ENCODE data around the gene UBE2E2.
A peak's percentile ranks its signal among the peaks of the same experiment; 100 is the strongest.
"Not testable (repeated sequence)": the region's sequence is repeated elsewhere in the genome, so short reads cannot be mapped to it uniquely, and the experiment has no call there.

The UBE2E2 gene

DNA sequence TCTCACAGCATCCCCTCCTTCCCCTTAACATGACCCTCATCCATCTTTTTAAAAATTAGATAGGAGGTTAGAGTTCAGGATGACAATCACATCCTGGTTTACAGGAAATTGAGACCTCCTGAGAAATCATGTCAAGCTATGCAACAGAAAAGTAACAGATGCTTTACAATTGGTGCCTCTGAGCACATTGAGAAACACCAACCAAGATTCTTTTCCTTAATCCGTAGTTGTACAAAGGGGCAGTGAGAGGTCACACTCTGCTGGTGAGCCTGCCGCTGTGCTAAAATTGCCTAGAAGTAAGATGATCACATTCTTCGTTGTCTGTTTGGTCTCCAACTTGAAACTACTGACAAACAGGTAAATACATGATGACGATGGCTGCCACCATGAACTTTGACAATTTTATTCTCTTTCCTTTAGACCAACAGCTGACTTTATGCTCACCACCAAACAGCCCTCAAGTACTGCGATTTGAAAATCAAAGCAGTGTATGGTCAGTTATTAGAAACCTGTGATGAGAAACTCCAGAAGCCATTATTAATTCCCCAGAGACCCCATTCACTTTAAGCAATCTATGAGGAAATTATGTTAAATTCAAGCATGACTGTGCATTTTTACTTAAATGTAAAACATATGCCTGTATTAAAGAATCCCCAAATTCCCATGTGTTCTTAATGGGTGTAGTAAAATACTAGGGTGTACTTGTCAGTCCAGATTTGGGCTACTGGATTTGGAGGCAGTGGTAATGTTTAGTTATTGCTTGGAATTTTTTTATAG, 392.0 kb downstream of the UBE2E2 start:
- no peak for DNase-seq
- intact Hi-C loops (cut with DNase I): no loop called here

DNA sequence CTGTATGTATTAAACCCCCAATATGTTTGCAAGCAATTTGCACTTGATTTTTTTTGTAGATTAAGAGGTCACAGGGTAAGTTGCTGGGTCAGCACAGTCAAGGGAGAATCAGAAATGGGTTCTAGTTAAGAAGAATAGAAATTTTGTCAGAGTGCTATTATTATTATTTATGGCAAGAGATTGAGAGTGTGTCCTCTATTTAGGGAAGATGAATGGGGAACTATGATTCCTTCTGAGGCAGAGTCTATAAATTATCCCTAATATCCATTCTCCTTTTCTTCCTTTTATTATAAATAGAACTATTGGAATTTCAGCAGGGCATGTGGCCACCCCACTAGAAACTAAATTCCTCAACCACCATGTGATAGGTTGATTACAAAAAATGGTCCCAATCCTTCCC, 392.7 kb downstream of the UBE2E2 start:
- intact Hi-C loops (cut with DNase I): no loop called here
- DNase-seq: no peak

DNA sequence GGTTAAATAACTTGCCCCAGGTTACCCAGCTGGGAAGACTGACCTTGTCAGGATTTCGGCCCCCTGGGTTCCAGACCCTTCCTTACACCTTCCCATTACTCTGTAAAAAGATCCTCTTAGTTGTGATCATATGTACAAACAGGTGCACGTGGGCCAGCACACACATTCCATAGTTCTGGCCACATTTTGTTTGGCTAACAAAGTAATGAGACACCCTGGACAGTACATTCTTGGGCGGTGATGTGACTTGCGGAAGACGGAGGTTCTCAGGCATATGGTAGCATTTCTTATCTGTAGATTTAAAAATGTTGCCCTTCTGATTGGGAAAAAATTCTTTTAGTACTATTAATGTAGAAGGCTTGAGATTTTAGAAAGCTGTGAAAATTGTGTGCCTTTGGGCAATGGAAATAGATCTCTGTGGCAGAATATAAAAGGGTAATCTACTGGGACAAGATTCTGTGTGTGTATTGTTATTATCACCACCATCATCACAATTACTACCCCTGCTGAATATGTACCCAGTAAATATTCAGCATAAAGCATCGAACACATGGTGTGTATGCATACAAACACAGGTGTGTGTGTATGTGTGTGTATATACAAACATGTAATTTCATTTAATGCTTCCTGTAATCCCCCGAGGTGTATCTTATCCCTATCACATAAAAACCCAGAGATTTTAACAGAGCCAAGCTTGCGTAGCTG, 397.2 kb downstream of the UBE2E2 start:
- intact Hi-C loops (cut with DNase I): no loop called here
- DNase-seq: no peak

DNA sequence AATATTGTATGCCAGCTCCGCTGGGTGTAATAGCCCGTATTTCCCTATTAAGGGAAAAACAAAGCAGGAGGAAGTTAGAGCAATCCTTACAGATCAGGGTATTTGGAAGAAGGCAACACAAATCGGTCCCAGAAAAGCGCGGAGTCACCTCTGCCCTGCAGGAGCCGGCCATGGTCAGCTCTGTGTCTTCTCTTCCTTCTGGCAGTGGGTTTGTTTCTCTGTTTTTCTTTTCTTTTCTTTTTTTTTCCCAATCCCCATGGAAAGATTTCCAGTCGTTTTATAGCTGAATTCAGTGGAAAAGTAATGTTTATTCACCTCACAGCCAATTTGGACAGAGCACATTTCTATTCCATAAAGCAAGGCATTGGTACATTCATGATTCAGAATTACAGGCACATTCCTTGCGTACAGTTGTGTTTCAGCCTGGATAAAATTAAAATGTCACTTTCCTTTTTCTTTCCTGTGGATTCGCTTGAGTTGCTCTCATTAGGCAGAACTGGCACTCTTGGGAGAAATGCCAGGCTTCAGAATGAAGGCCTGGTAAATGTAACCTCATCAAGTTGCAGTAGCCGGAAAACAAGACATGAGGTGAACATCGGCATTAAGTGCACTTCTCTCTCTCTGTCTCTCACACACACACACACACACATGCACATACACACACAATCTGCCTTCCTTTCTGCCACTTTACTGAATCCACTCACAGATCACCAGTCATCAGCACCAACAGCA, 398.1 kb downstream of the UBE2E2 start:
- no peak for DNase-seq
- intact Hi-C loops (cut with DNase I): no loop called here

DNA sequence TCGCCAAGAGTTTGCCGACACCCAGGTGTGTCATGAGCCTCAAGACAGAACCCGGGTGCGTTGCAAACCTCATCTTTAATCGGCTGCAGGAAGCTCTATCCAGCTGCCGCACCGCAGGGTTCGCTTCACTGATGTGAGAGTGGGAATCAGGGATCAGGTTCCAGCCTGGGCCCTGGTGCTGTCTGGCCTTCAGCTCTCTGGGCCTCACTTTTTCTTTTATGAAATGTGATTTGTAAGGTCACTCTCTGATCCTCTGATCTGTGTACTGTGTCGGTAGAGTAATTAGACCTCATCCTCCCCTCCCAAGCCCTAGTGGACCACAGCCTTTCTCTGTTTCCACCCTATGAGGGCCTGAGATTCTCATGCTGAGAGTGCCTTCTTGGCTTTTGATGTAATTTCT, 399.8 kb downstream of the UBE2E2 start:
- DNase-seq: peak in 1 of 10 donors; percentile 81
- intact Hi-C loops (cut with DNase I): no loop called here

DNA sequence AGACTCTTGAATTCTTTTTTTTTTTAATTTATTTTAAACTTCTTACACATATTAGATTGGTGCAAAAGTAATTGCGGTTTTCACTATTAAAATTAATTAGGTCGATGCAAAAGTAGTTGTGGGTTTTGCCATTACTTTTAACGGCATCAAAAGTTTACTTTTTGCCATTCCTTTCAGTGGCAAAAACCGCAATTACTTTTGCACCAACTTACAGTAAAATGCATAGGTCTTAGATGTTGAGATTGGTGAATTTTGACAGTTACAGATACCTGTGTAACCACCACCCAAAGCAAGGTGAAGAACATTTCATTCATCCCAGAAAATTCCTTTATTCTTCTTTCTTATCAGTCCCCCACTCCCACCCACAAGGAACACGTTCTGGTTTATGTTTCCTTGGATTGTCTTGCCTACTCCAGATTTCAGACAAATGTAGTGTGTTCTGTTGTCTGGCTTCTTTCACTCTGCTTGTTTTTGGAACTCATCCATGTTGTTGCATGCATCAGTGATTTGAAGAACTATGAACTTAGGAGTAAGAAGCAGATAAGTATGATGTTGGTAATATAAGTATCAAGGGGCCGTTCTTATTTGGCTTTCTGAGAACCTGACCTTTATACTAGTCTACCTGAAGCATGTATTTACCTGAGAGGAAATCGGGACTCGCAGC, 404.2 kb downstream of the UBE2E2 start:
- intact Hi-C loops (cut with DNase I): no loop called here

DNA sequence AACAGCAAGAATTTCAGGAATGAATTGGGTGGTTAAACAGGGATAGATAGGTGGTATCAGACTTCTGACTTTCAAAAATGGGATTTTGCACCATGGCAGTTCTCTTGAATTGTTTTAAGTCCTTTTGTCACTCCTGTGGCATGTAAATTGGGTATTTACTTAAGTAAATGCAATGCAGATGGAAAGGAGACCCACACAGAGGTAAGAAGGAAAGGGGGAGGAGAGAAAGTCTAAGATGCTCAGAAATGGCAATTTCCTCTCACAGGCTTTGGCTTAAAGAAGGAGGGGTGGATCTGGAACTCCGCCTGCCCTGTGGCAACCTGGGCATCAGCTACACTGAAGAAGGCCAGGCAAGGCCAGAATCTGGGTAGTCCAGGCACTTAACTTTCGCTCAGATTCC, 405.5 kb downstream of the UBE2E2 start:
- no peak for DNase-seq
- intact Hi-C loops (cut with DNase I): no loop called here

More for the DNA sequence above, 404.2 kb downstream of the UBE2E2 start:
- DNase-seq: no peak

DNA sequence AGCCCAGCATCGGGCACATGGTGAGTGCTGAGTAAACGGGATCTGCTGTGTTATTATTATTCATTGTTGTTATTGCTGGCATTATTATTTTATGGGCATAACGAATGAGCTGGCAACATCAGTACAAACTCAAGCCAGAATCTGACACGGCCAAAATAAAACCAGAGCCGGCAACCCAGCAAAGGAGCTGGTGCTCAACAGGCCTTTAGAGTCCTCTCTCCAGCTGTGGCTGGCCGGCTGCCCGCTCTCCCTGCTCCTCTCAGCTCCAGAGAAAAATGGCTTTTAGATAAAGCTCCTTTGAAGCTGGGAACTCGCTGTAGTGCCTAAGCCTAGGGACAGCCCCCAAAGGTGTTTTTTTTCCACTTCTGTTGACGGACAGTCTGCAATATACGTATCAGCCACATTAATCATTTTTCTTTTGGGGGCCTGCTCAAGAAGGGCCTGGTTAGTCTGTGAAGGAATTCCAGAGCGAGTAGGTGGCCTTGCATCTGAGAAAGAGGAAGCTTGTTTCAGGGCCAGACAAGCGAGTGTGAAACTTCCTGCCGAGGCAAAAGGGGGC, 408.7 kb downstream of the UBE2E2 start:
- DNase-seq: peak; percentile 60 to 97 (median 79)
- intact Hi-C loops (cut with DNase I): loop anchor here (10.0 kb wide), 1 partner anchor 193 kb away; the partner anchor contains the start of gene UBE2E1

DNA sequence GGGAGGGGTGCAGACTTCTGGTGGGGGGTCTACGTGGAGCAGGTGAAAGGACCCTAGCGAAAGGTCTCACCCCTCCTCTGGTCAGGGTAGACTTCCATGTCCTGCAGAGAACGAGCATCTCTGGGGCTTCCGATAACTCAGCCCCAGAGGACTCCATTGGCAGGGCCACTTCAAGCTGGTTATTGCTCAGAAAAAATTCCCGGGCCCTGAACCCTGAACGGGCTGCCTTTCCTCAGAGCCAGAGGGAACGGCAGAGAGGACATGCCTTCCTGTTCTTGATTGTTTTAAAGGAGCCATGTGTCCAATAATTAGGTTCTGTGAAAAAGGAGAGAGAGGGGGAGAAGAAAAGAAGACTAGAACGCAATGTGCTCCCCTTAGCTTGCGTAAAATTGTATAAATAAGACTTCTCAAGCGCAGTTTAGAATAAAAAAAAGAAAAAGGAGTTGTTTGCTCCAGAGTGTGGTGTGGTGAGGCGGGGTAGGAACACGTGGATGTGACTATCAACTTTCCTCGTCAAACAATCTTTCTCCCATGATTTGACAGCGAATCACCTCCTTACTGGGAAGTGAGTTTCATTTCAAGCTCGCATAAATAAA, 409.3 kb downstream of the UBE2E2 start:
- intact Hi-C loops (cut with DNase I): loop anchor here (10.0 kb wide), 1 partner anchor 192 kb away; the partner anchor contains the start of gene UBE2E1
- DNase-seq: peak in 2 of 10 donors; percentile 20 to 56

DNA sequence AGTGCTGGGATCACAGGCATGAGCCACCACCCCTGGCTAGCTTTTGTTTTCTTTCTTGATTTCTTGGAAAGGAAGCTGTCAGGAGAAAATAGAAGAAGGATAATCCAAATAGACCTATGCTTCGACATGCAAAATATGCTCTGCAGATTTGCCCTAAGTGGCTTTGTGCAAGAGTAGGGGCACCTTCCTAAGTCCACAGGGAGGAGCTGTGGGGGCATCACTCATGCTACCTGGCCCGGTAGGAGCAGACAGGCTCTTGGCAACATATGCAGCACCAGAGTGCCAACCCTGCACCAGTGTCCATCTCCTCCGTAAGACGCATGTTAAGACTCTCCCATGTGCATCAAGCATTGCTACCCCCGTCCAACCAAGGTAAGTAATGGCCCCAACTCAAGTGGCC, 411.9 kb downstream of the UBE2E2 start:
- intact Hi-C loops (cut with DNase I): loop anchor here (10.0 kb wide), 1 partner anchor 190 kb away; the partner anchor contains the start of gene UBE2E1
- DNase-seq: no peak

DNA sequence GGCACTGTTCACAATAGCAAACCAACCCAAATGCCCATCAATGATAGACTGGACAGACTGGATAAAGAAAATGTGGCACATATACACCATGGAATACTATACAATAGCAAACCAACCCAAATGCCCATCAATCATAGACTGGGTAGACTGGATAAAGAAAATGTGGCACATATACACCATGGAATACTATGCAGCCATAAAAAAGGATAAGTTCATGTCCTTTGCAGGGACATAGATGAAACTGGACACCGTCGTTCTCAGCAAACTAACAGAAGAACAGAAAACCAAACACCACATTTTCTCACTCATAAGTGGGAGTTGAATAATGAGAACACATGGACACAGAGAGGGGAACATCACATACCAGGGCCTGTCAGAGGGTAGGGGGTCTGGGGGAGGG, 415.3 kb downstream of the UBE2E2 start:
- not testable (repeated sequence) for DNase-seq
- intact Hi-C loops (cut with DNase I): loop anchor here (10.0 kb wide), 1 partner anchor 186 kb away; the partner anchor contains the start of gene UBE2E1

DNA sequence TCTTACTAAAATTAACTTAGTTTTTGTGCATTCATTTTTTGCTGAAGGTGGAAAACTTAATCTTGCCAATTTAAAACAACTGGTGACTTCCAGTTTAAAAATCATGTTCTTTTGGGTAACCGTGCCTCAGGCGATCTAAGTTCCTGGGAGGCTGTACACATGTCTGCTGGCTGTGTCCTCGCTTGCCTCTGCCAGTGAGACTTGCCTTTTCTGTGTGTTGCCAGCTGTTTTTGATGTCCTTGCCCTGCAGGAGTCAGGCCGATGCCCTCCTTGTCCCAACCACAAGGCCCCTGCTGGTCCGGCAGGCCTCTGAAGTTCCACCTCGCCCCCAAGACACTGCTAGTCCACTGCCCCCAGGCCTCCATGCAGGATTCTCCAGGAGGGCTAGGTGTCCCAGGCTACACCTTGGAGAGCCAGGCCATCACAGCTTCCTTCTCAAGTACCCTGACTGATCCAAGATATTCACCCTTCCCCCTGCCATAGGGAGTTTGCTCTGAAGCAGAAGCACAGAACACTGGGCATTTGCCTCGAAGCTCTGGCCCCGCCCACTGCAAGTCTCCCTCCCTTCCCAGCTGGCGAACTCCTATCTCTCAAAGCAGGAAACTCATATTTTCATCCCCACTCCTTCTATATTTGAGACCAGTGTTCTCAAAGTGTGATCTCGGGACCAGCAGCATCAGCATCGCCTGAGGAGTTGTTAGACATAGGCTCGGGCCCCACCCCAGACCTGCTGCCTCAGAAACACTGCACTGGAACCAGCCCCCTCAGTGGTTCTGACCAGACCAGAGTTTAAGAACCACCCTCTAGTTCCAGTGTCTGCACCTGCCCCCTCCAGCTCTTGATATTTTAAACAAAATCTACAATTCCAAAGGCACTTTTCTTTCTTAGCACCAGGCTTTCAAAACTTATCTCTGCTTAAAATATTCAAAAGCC, 416.8 kb downstream of the UBE2E2 start:
- intact Hi-C loops (cut with DNase I): loop anchor here (10.0 kb wide), 1 partner anchor 185 kb away; the partner anchor contains the start of gene UBE2E1
- no peak for DNase-seq

DNA sequence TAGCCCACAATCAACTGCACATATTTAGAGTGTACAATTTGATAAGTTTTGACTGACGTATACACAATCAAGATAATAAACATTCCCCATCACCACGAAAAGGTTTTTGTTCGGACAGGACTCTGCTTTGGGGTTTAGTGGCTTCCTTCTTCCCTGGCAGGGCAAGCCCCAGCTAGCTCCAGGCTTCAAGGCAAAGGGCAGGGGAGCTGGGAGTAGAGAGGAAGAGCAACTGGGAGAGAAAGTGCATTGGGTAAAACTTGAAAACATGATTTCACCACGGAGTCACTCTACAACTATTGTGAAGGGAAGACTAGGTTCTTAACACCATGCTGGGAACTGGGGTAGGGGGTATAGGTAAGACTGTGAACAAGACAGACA, 417.5 kb downstream of the UBE2E2 start:
- DNase-seq: no peak
- intact Hi-C loops (cut with DNase I): no loop called here

DNA sequence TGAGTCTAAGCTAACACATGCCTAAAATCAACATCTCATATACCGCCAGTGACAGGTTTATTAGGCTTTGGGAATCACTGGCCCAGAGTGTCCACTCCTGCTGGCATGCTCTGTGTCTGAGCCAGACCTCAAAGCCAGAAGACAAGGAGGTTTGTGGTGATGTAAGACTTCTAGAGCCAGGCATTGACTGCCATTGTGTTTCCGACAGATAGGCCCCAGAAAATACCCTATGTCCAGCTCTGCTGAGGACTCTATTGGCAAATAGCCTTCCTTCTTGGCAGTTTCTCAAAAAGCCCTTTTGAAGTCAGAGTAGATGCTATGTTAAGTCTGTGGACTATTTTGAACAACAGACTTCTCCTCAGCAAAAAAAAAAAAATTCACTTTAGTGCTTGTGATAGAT, 420.7 kb downstream of the UBE2E2 start:
- intact Hi-C loops (cut with DNase I): no loop called here
- no peak for DNase-seq

DNA sequence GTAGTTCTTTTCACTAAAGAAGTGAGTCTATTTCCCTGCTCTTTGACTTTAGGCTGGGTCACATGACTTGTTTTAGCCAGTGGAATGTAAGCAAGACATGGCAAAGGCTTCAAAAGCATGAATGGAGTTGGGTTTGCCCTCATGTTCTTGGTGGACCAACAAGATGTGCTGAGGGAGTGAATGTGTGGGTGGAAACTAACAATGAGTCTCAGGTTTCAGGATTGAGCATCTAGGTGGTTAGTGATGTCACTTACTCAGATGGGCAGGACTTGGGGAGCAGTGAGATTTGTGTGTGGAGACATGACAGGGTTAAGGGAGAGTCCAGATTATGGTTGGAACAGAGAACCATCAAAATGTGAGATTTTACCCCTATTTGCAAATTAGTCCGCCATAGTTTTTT, 421.2 kb downstream of the UBE2E2 start:
- no peak for DNase-seq
- intact Hi-C loops (cut with DNase I): no loop called here

DNA sequence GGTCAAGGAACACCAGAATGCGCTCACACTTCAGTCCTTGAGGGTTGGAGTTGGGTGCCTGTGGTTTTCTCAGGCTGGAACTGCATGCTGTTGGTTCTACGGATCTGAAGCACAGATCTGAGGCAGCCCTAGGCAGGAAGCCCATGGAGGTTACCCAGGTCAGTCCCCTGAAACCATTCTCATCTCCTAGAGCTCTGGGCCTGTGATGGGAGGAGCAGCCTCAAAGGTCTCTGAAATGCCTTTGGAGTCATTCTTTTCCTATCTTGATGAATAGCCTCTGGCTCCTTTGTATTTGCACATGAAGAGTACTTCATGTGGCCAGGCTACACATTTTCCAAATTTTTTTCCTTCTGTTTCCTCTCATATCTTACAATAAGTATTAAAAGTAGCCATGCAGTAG, 423.3 kb downstream of the UBE2E2 start:
- intact Hi-C loops (cut with DNase I): no loop called here
- no peak for DNase-seq

DNA sequence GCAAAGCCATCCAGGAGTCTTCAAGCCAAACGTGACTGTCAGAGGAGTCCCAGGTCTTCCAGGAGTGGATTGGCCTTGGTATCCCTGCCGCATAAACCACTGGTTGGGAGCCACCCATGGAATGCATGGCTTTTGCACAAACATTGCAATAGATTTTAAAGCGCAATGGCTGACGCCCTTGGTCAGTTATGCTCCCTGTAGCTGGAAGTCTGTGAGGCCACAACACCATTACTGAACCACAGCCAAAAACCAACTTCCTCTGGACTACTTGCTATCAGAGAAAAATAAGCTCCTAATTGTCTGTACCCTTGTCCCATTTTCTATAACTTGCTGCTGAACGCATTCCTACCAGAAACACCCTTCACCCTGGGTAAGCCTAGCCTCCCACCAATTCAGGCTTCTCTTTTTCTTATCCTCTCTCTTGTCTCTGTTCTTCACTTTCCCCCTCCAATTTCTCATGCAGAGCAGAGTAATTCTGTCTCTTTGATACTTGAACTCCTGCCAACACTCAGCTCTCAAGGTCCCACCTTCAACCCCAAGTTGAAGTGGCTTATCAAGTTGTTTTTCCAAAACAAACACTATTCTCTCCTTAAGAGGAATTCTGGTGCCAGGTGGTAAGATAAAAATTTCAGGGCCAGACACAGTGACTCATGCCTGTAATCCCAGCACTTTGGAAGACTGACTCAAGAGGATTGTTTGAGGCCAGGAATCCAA, 426.2 kb downstream of the UBE2E2 start:
- intact Hi-C loops (cut with DNase I): no loop called here
- no peak for DNase-seq

Data from posterior cingulate gyrus (tissue), 11 donors.